Measurements from ENCODE around the gene WDR44. TPM values are rescaled to one million over a fixed set of nuclear protein-coding genes. Genes with fewer than 3 reads are reported as not detected.

The WDR44 gene
- total and polyA plus RNA-seq, 2 donors (not counting 3 experiments of a cell fraction or from before 2014, with no cell fraction given): 6.5 to 17.4 TPM

DNA sequence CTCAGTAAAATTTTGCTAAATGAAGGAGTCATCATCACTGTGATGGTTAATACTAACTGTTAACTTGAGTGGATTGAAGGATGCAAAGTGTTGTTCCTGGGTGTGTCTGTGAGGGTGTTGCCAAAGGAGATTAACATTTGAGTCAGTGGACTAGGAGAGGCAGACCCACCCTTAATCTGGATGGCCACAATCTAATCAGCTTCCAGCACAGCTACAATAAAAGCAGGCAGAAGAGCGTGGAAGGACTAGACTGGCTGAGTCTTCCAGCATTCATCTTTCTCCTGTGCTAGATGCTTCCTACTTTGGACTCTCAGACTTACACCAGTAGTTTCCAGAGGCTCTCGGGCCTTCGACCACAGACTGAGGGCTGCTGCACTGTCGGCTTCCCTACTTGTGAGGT is 21.3 kb upstream of the WDR44 start:
- no peak for FAIRE-seq
- no peak overlapping the region for H3K9ac ChIP-seq (replicated peaks; ENCODE audit: extremely low read depth, insufficient read depth, low read length)
- H3K27ac ChIP-seq (ENCODE audit: insufficient read depth, low read depth, low read length): no peak overlapping the region
- POLR2A ChIA-PET: no interaction called here
- no peak for DNase-seq (ENCODE audit: low read depth, low spot score)
- no peaks in the 10 kb centered on the region for H3K4me1 ChIP-seq (ENCODE audit: control insufficient read depth, extremely low read depth, insufficient read depth, low read length)
- H3K36me3 ChIP-seq (ENCODE audit: control insufficient read depth in 2 of 2, extremely low read depth in 1 of 2, insufficient read depth in 2 of 2, low read length in 2 of 2): no peaks in the 10 kb centered on the region
- H3K9me1 ChIP-seq (replicated peaks; ENCODE audit: control insufficient read depth, extremely low read depth, insufficient read depth, low read length): no peaks in the 10 kb centered on the region
- TF ChIP-seq MYC (IDR thresholded peaks at IDR 0.05; ENCODE audit: low read depth, low read length) (no peak), JUN (IDR thresholded peaks at IDR 0.05; ENCODE audit: borderline replicate concordance, insufficient read depth, insufficient read length, low read depth) (no peak), FOS (IDR thresholded peaks at IDR 0.05; ENCODE audit: borderline replicate concordance, insufficient read depth, low read length) (no peak), EZH2 (IDR thresholded peaks at IDR 0.05; ENCODE audit: borderline replicate concordance, low read depth, low read length, severe bottlenecking) (no peak), GATA2 (IDR thresholded peaks at IDR 0.05; ENCODE audit: insufficient read depth, insufficient read length, low read depth, low read length) (no peak), POLR2AphosphoS5 (IDR thresholded peaks at IDR 0.05; ENCODE audit: insufficient read depth, low read depth, low read length) (no peak)
- TF ChIP-seq, protein P1, sequence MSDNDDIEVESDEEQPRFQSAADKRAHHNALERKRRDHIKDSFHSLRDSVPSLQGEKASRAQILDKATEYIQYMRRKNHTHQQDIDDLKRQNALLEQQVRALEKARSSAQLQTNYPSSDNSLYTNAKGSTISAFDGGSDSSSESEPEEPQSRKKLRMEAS (IDR thresholded peaks at IDR 0.05; ENCODE audit: insufficient read depth, insufficient read length): no peak
- TF ChIP-seq, protein P2, sequence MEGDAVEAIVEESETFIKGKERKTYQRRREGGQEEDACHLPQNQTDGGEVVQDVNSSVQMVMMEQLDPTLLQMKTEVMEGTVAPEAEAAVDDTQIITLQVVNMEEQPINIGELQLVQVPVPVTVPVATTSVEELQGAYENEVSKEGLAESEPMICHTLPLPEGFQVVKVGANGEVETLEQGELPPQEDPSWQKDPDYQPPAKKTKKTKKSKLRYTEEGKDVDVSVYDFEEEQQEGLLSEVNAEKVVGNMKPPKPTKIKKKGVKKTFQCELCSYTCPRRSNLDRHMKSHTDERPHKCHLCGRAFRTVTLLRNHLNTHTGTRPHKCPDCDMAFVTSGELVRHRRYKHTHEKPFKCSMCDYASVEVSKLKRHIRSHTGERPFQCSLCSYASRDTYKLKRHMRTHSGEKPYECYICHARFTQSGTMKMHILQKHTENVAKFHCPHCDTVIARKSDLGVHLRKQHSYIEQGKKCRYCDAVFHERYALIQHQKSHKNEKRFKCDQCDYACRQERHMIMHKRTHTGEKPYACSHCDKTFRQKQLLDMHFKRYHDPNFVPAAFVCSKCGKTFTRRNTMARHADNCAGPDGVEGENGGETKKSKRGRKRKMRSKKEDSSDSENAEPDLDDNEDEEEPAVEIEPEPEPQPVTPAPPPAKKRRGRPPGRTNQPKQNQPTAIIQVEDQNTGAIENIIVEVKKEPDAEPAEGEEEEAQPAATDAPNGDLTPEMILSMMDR (IDR thresholded peaks at IDR 0.05; ENCODE audit: extremely low read depth in 1 of 2, insufficient read depth in 1 of 2, low read depth in 1 of 2, low read length in 2 of 2): no peak
- no peak overlapping the region for H2AFZ ChIP-seq (ENCODE audit: low read depth, low read length)
- no peak overlapping the region for H3K4me3 ChIP-seq (replicated peaks in 1 of 3; ENCODE audit: insufficient read depth in 1 of 3, low read depth in 1 of 3, low read length in 3 of 3)
- no peaks in the 10 kb centered on the region for H3K79me2 ChIP-seq (ENCODE audit: control insufficient read depth, insufficient read depth, low read length)
- dilution Hi-C loops (cut with MboI; ENCODE audit: extremely low pct_ligation_motif_present, low sequenced_read_pairs) (no loop called here), intact Hi-C loops (cut with micrococcal nuclease) (no loop called here)
- no peaks in the 10 kb centered on the region for H3K9me3 ChIP-seq (replicated peaks; ENCODE audit: control insufficient read depth, insufficient read depth, low read length)
- no peaks in the 10 kb centered on the region for H3K27me3 ChIP-seq (ENCODE audit: control insufficient read depth in 2 of 2, insufficient read depth in 2 of 2, low read length in 2 of 2)
- no peaks in the 10 kb centered on the region for H4K20me1 ChIP-seq (replicated peaks; ENCODE audit: control insufficient read depth, extremely low read depth, insufficient read depth, low read length)
- no peak overlapping the region for H3K4me2 ChIP-seq (ENCODE audit: insufficient read depth, low read length)
- no TSS peak for BruUV-seq (replicated peaks)
- CTCF ChIA-PET: no interaction called here
